PC-9 (cell line): ENCODE results near the gene MAGI1. TPM values are rescaled to one million over a fixed set of nuclear protein-coding genes. Genes with fewer than 3 reads are reported as not detected.

Source experiments
- BruUV-seq: library from RNA; stranded (reverse); fragments of 400-500 nt; replicated peaks from 2 replicates; lab custom pipeline; 2021; lab: Mats Ljungman, UMichigan
- CTCF ChIA-PET: fragments of 300-600 bp; sonication (Branson Sonifier 250); formaldehyde crosslinking; loops from one replicate; lab custom pipeline; 2022; ENCODE audit warnings: antibody characterized with exemption; lab: Charles Lee
- POLR2A ChIA-PET: fragments of 300-600 bp; sonication (Branson Sonifier 250); formaldehyde crosslinking; loops from one replicate; lab custom pipeline; 2022; ENCODE audit warnings: antibody characterized with exemption; ENCODE audit not compliant: unreplicated experiment; lab: Charles Lee
- DNase-seq, 2 experiments: peaks; one replicate each; pipeline versions ENCODE4 v3.0.0 to v3.0.0-alpha.2; 2015 to 2022; ENCODE audit warnings: mixed read lengths in 1 of 2
- H2AFZ ChIP-seq: fragments of 200-600 bp; sonication (generic); 2 replicates; pipeline ENCODE4 v1.8.1; 2017; ENCODE audit warnings: antibody characterized with exemption
- H3F3A ChIP-seq: fragments of 200-600 bp; sonication (generic); 2 replicates; pipeline ENCODE4 v1.8.1; 2017; ENCODE audit warnings: antibody characterized with exemption, mild to moderate bottlenecking, low read depth; ENCODE audit not compliant: insufficient read depth
- H3K27ac ChIP-seq: fragments of 200-600 bp; sonication (generic); 2 replicates; pipeline ENCODE4 v1.6.1; 2016; ENCODE audit warnings: mixed run types
- H3K27me3 ChIP-seq: fragments of 200-600 bp; sonication (generic); 2 replicates; pipeline ENCODE4 v1.6.1; 2016; ENCODE audit warnings: low read depth, mixed run types; ENCODE audit not compliant: insufficient read depth
- H3K36me3 ChIP-seq: fragments of 200-600 bp; sonication (generic); 2 replicates; pipeline ENCODE4 v1.6.1; 2016; ENCODE audit warnings: low read depth, mixed run types
- H3K4me1 ChIP-seq: fragments of 200-600 bp; sonication (generic); replicated peaks from 2 replicates; pipeline ENCODE4 v1.6.1; 2016; ENCODE audit warnings: mixed run types; ENCODE audit not compliant: insufficient read depth
- H3K4me2 ChIP-seq: fragments of 200-600 bp; sonication (generic); 2 replicates; pipeline ENCODE4 v1.6.1; 2017; ENCODE audit warnings: mixed run types
- H3K4me3 ChIP-seq: fragments of 200-600 bp; sonication (generic); 2 replicates; pipeline ENCODE4 v1.6.1; 2016; ENCODE audit warnings: mixed run types
- H3K79me2 ChIP-seq: fragments of 200-600 bp; sonication (generic); 2 replicates; pipeline ENCODE4 v1.6.1; 2017; ENCODE audit warnings: low read depth, mixed run types
- H3K9me2 ChIP-seq: fragments of 200-600 bp; sonication (generic); 2 replicates; pipeline ENCODE4 v1.8.1; 2017; ENCODE audit warnings: mild to moderate bottlenecking; ENCODE audit not compliant: insufficient read depth
- H3K9me3 ChIP-seq: fragments of 200-600 bp; sonication (generic); 2 replicates; pipeline ENCODE4 v1.8.1; 2016; ENCODE audit warnings: low read depth; ENCODE audit not compliant: insufficient read depth
- H4K20me1 ChIP-seq: fragments of 200-600 bp; sonication (generic); 2 replicates; pipeline ENCODE4 v1.8.1; 2017; ENCODE audit not compliant: insufficient read depth
- CTCF ChIP-seq: fragments of 200-600 bp; sonication (generic); conservative IDR thresholded peaks from 2 replicates; pipeline ENCODE4 v1.6.1; 2017; ENCODE audit warnings: mixed run types, antibody characterized with exemption, mild to moderate bottlenecking, moderate library complexity
- EZH2 ChIP-seq: fragments of 200-600 bp; sonication (generic); IDR thresholded peaks from 2 replicates; pipeline ENCODE4 v1.8.0; 2017; ENCODE audit warnings: antibody characterized with exemption, low read depth
- intact Hi-C: fragments of 100-400 bp; cut with micrococcal nuclease; formaldehyde crosslinking; loops from one replicate; pipeline ENCODE4 v1.10.0; 2022; ENCODE audit not compliant: unreplicated experiment
- total RNA-seq: library from RNA; stranded (reverse); gene quantifications from 2 replicates; pipeline ENCODE4 v1.2.3, GENCODE V29; 2021

MAGI1 gene
- total RNA-seq, 1 experiment from 2014 or later, result 23.3 TPM

DNA sequence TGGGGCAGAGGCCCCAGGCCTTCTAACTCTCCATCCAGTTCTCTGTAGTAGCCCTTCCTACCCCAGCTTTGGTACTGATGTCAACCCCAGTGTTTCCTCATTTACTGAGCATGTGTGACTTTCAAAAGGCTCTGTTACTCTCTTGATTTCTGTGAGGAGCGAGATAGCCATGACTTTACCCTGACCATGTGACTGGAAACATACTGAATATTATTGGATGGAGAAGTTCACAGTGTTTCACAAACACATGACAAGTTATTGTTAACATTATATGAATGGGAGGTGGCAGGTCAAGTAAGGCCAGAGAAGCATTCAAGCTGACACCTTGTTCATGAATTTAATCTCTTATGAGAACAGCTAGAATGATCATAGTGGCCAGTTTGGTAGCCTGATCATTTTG lies 53.7 kb downstream of the MAGI1 start:
- no TSS peak for BruUV-seq
- Histone ChIP-seq H2AFZ (no peak overlapping the region), H3K4me2 (no peak overlapping the region), H3K36me3 (no peaks in the 10 kb centered on the region), H3K4me1 (no peaks in the 10 kb centered on the region), H3K27ac (no peak overlapping the region), H3K79me2 (no peaks in the 10 kb centered on the region), H3K9me3 (no peaks in the 10 kb centered on the region), H4K20me1 (no peaks in the 10 kb centered on the region), H3K9me2 (no peaks in the 10 kb centered on the region), H3F3A (no peaks in the 10 kb centered on the region), H3K27me3 (no peaks in the 10 kb centered on the region), H3K4me3 (no peak overlapping the region)
- DNase-seq, result no peak
- POLR2A ChIA-PET, result no interaction called here
- CTCF ChIA-PET, result no interaction called here
- TF ChIP-seq EZH2, result no peak
- intact Hi-C loops, result no loop called here

DNA sequence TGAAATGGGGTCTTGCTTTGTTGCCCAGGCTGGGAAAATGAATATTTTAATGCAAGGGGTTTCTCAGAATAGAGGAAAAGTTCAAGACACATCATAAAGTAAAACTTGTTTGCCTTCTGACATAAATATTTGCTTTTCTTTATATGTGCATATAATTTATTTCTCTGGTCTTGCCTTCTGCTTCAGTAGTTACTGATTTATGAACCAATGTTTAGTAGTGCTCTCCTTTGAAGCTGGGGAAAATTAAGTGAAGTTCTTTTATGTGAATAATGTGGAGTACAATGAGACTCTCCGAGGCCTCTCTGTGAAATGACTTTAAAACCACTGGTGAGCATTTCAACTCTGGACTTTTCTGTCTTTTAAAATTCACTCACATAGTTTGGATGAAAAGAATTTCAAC lies 55.6 kb downstream of the MAGI1 start:
- ChIA-PET CTCF (no interaction called here), POLR2A (no interaction called here)
- H2AFZ ChIP-seq, result no peak overlapping the region
- no peak overlapping the region for H3K4me3 ChIP-seq
- no peak for DNase-seq
- no peaks in the 10 kb centered on the region for H3K27me3 ChIP-seq
- no peaks in the 10 kb centered on the region for H4K20me1 ChIP-seq
- no peaks in the 10 kb centered on the region for H3F3A ChIP-seq
- H3K9me3 ChIP-seq, result no peaks in the 10 kb centered on the region
- intact Hi-C loops, result no loop called here
- peaks cover 3% of the 10 kb centered on the region; the same call in 1 of the 2 replicates for H3K79me2 ChIP-seq
- no peaks in the 10 kb centered on the region for H3K4me1 ChIP-seq
- no peak overlapping the region for H3K4me2 ChIP-seq
- no peaks in the 10 kb centered on the region for H3K9me2 ChIP-seq
- H3K36me3 ChIP-seq, result no peaks in the 10 kb centered on the region
- TF ChIP-seq CTCF (no peak), EZH2 (no peak)
- H3K27ac ChIP-seq, result no peak overlapping the region
- BruUV-seq, result no TSS peak

DNA sequence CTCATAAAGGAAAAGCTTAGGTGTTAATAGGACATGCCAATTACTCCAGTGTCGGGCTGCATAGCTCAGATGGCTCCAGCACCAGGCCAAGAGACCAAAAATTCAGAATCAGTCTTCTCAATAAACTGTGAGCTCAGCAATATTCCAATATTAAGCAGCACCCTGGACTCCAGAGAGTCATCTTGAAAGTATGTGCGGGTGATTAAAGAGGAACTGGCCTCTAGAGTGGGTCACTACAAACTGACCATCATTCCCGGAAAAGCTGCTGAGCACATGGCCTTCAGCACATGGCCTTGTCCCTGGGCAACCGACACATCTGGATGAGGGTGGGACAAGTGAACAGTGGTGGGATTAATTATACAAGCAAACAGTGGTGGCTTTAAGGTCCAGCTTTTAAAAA lies 59.0 kb downstream of the MAGI1 start:
- H2AFZ ChIP-seq, result no peak overlapping the region
- no peaks in the 10 kb centered on the region for H4K20me1 ChIP-seq
- no peak for TF ChIP-seq CTCF
- no peak for TF ChIP-seq EZH2
- no peaks in the 10 kb centered on the region for H3F3A ChIP-seq
- no TSS peak for BruUV-seq
- H3K27ac ChIP-seq, result no peak overlapping the region
- intact Hi-C loops, result no loop called here
- H3K9me3 ChIP-seq, result no peaks in the 10 kb centered on the region
- no peak overlapping the region for H3K4me2 ChIP-seq
- ChIA-PET CTCF (no interaction called here), POLR2A (interaction anchor here (0.6 kb wide), 1 partner anchor 160 kb away, joined by 3 read pairs; no protein-coding TSS in a partner anchor)
- no peaks in the 10 kb centered on the region for H3K9me2 ChIP-seq
- no peak overlapping the region for H3K4me3 ChIP-seq
- no peaks in the 10 kb centered on the region for H3K27me3 ChIP-seq
- no peaks in the 10 kb centered on the region for H3K4me1 ChIP-seq
- DNase-seq, result no peak
- peaks cover 5% of the 10 kb centered on the region; the same call in 1 of the 2 replicates for H3K79me2 ChIP-seq
- H3K36me3 ChIP-seq, result no peaks in the 10 kb centered on the region

DNA sequence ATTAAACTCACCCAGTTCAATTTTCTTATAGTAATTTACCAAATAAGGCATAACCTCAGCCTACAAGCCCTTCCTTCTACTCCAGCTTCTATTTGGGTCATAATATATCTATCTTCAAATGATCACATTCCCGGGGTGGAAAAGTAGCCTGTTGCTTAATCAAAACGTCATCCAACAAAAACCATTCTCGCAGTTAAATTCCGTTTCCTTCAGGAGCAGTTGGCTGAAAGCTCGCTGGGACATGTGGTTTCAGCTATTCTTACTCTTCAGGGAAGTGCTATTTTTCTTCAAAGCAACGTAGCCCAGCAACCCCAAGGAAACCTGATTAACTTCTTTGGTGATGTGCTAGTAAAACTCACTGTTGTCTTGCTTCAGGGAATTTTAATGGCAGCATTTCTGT lies 59.6 kb downstream of the MAGI1 start:
- POLR2A ChIA-PET, result interaction anchor here (0.6 to 0.7 kb wide), 2 partner anchors 43 to 160 kb away, joined by 3 read pairs; no protein-coding TSS in a partner anchor
- peaks cover 5% of the 10 kb centered on the region; the same call in 1 of the 2 replicates for H3K79me2 ChIP-seq
- CTCF ChIA-PET, result no interaction called here
- intact Hi-C loops, result no loop called here
- H2AFZ ChIP-seq, result no peak overlapping the region
- no peaks in the 10 kb centered on the region for H3K4me1 ChIP-seq
- H3K4me2 ChIP-seq, result no peak overlapping the region
- H3K9me3 ChIP-seq, result no peaks in the 10 kb centered on the region
- no peak overlapping the region for H3K4me3 ChIP-seq
- no peaks in the 10 kb centered on the region for H4K20me1 ChIP-seq
- TF ChIP-seq CTCF (no peak), EZH2 (no peak)
- H3K9me2 ChIP-seq, result no peaks in the 10 kb centered on the region
- H3K27me3 ChIP-seq, result no peaks in the 10 kb centered on the region
- BruUV-seq, result no TSS peak
- DNase-seq, result no peak
- no peak overlapping the region for H3K27ac ChIP-seq
- no peaks in the 10 kb centered on the region for H3K36me3 ChIP-seq
- H3F3A ChIP-seq, result no peaks in the 10 kb centered on the region
